Astrocyte (in vitro differentiated cells and primary cell): Measurements from ENCODE around the gene C10orf143. TPM values are rescaled to one million over a fixed set of nuclear protein-coding genes. Genes with fewer than 3 reads are reported as not detected.

Experiments used
- DNase-seq: peaks from one replicate; pipeline ENCODE4 v3.0.0-alpha.2; 2010; ENCODE audit warnings: low read depth
- FAIRE-seq: peaks from 2 replicates; lab custom pipeline; 2011; peaks lifted over from hg19 to GRCh38; lab: Jason Lieb, UNC
- H2AFZ ChIP-seq: 2 replicates; pipeline ENCODE4 v1.6.0; 2012; ENCODE audit warnings: low read depth, low read length, inconsistent platforms
- H3K27ac ChIP-seq: 2 replicates; pipeline ENCODE4 v1.5.1; 2011; ENCODE audit warnings: low read depth, low read length, inconsistent platforms
- H3K27me3 ChIP-seq: 2 replicates; pipeline ENCODE4 v1.6.0; 2011; ENCODE audit warnings: low read length, inconsistent platforms; ENCODE audit not compliant: insufficient read depth
- H3K36me3 ChIP-seq: 2 replicates; pipeline ENCODE4 v1.5.1; 2011; ENCODE audit warnings: low read length, inconsistent platforms; ENCODE audit not compliant: insufficient read depth
- H3K4me1 ChIP-seq: 2 replicates; pipeline ENCODE4 v1.5.1; 2011; ENCODE audit warnings: low read length, inconsistent platforms; ENCODE audit not compliant: insufficient read depth
- H3K4me2 ChIP-seq: 2 replicates; pipeline ENCODE4 v1.6.0; 2012; ENCODE audit warnings: low read length, inconsistent platforms
- H3K4me3 ChIP-seq: 2 replicates; pipeline ENCODE4 v1.5.1; 2011; ENCODE audit warnings: low read depth, mild to moderate bottlenecking, low read length, inconsistent platforms; ENCODE audit not compliant: insufficient read depth
- H3K79me2 ChIP-seq: 2 replicates; pipeline ENCODE4 v1.6.0; 2012; ENCODE audit warnings: mild to moderate bottlenecking, low read length, inconsistent platforms; ENCODE audit not compliant: insufficient read depth
- H3K9ac ChIP-seq: 2 replicates; pipeline ENCODE4 v1.6.0; 2012; ENCODE audit warnings: mild to moderate bottlenecking, low read length, inconsistent platforms
- H3K9me3 ChIP-seq: 2 replicates; pipeline ENCODE4 v1.5.1; 2012; ENCODE audit warnings: low read depth, mild to moderate bottlenecking, low read length, inconsistent platforms; ENCODE audit not compliant: insufficient read depth
- H4K20me1 ChIP-seq: 2 replicates; pipeline ENCODE4 v1.6.0; 2012; ENCODE audit warnings: low read length, inconsistent platforms; ENCODE audit not compliant: insufficient read depth
- H3K27ac Mint-ChIP-seq: one replicate; pipeline ENCODE4 v1.8.0; 2021; ENCODE audit warnings: mild to moderate bottlenecking, mixed read lengths; ENCODE audit not compliant: unreplicated experiment
- H3K27me3 Mint-ChIP-seq: one replicate; pipeline ENCODE4 v1.8.0; 2021; ENCODE audit warnings: low read depth, mixed read lengths; ENCODE audit not compliant: unreplicated experiment
- H3K36me3 Mint-ChIP-seq: one replicate; pipeline ENCODE4 v1.8.0; 2021; ENCODE audit warnings: low read depth, mixed read lengths; ENCODE audit not compliant: unreplicated experiment
- H3K4me1 Mint-ChIP-seq: one replicate; pipeline ENCODE4 v1.8.0; 2021; ENCODE audit warnings: low read depth, mixed read lengths; ENCODE audit not compliant: unreplicated experiment
- H3K4me3 Mint-ChIP-seq: one replicate; pipeline ENCODE4 v1.8.0; 2021; ENCODE audit warnings: mild to moderate bottlenecking, moderate library complexity, mixed read lengths; ENCODE audit not compliant: unreplicated experiment
- H3K9me3 Mint-ChIP-seq: one replicate; pipeline ENCODE4 v1.8.0; 2021; ENCODE audit warnings: mild to moderate bottlenecking, mixed read lengths; ENCODE audit not compliant: unreplicated experiment
- CTCF ChIP-seq: IDR thresholded peaks from 2 replicates; pipeline ENCODE4 v1.5.1; 2011; ENCODE audit warnings: low read depth, mild to moderate bottlenecking, inconsistent platforms, low read length, moderate library complexity; ENCODE audit not compliant: insufficient read depth
- EZH2 ChIP-seq: IDR thresholded peaks from 2 replicates; pipeline ENCODE4 v1.6.1; 2012; ENCODE audit warnings: mild to moderate bottlenecking, low read length, inconsistent platforms; ENCODE audit not compliant: insufficient read depth
- total RNA-seq: library from RNA; stranded (reverse); gene quantifications from 2 replicates; pipeline ENCODE4 v1.2.1, GENCODE V29; 2021

The C10orf143 gene
- total RNA-seq, 1 donor from 2014 or later = 0.73 TPM

- Histone ChIP-seq H3K36me3 (no peaks in the 10 kb centered on the region), H3K27ac (no peak overlapping the region), H4K20me1 (no peaks in the 10 kb centered on the region), H3K9ac (no peak overlapping the region), H2AFZ (no peak overlapping the region), H3K4me2 (no peak overlapping the region), H3K4me1 (peaks cover 15% of the 10 kb centered on the region), H3K79me2 (no peaks in the 10 kb centered on the region), H3K27me3 (no peaks in the 10 kb centered on the region), H3K4me3 (no peak overlapping the region), H3K9me3 (no peaks in the 10 kb centered on the region)
- Mint-ChIP-seq H3K4me1 (peaks cover 6% of the 10 kb centered on the region), H3K36me3 (no peaks in the 10 kb centered on the region), H3K4me3 (no peak overlapping the region), H3K27me3 (peaks cover 16% of the 10 kb centered on the region), H3K9me3 (peaks cover 2% of the 10 kb centered on the region), H3K27ac (no peak overlapping the region)
- DNase-seq (no peak), FAIRE-seq (no peak)
- TF ChIP-seq CTCF = no peak
- TF ChIP-seq EZH2 = no peak
These were observed 83.8 kb downstream of the C10orf143 start for GRCh38 chr10:130026670-130027456.

- DNase-seq = no peak
- TF ChIP-seq CTCF (no peak), EZH2 (no peak)
- FAIRE-seq = no peak
- H3K27me3 ChIP-seq = no peaks in the 10 kb centered on the region
- H3K9me3 ChIP-seq = no peaks in the 10 kb centered on the region
- Mint-ChIP-seq H3K9me3 (peaks cover 2% of the 10 kb centered on the region), H3K4me3 (no peak overlapping the region), H3K27ac (no peak overlapping the region), H3K4me1 (peaks cover 11% of the 10 kb centered on the region), H3K36me3 (no peaks in the 10 kb centered on the region), H3K27me3 (peaks cover 17% of the 10 kb centered on the region)
- H3K4me2 ChIP-seq = no peak overlapping the region
- no peaks in the 10 kb centered on the region for H3K79me2 ChIP-seq
- H3K36me3 ChIP-seq = no peaks in the 10 kb centered on the region
- no peak overlapping the region for H3K9ac ChIP-seq
- H4K20me1 ChIP-seq = no peaks in the 10 kb centered on the region
- H3K4me3 ChIP-seq = no peak overlapping the region
- H3K27ac ChIP-seq = no peak overlapping the region
- peaks cover 23% of the 10 kb centered on the region for H3K4me1 ChIP-seq
- H2AFZ ChIP-seq = no peak overlapping the region
These were observed 84.7 kb downstream of the C10orf143 start for GRCh38 chr10:130025811-130026485.

GRCh38 chr10:130025326-130025725 lies 85.3 kb downstream of the C10orf143 start:
- H3K27ac Mint-ChIP-seq = no peak overlapping the region
- peaks cover 11% of the 10 kb centered on the region for H3K4me1 Mint-ChIP-seq
- no peak for DNase-seq
- H3K27me3 Mint-ChIP-seq = peaks cover 17% of the 10 kb centered on the region
- no peaks in the 10 kb centered on the region for H3K36me3 ChIP-seq
- H3K36me3 Mint-ChIP-seq = no peaks in the 10 kb centered on the region
- no peak overlapping the region for H3K9ac ChIP-seq
- H3K9me3 ChIP-seq = no peaks in the 10 kb centered on the region
- TF ChIP-seq EZH2 (no peak), CTCF (no peak)
- no peak overlapping the region for H3K4me3 Mint-ChIP-seq
- H3K4me3 ChIP-seq = no peak overlapping the region
- no peak overlapping the region for H3K4me2 ChIP-seq
- H3K79me2 ChIP-seq = no peaks in the 10 kb centered on the region
- peaks cover 23% of the 10 kb centered on the region for H3K4me1 ChIP-seq
- FAIRE-seq = no peak
- H3K27me3 ChIP-seq = no peaks in the 10 kb centered on the region
- no peaks in the 10 kb centered on the region for H4K20me1 ChIP-seq
- no peak overlapping the region for H3K27ac ChIP-seq
- no peak overlapping the region for H2AFZ ChIP-seq
- H3K9me3 Mint-ChIP-seq = peaks cover 4% of the 10 kb centered on the region
